ENCODE data around the gene METTL9.

Gene METTL9

GRCh38 chr16:21701271-21701670 lies 101.9 kb downstream of the METTL9 start:
- in situ Hi-C loops (cut with MboI; ENCODE audit: low sequenced_read_pairs), result loop anchor here (25.0 kb wide), 1 partner anchor 236 kb away; no protein-coding TSS in a partner anchor

GRCh38 chr16:21702276-21702675 lies 102.9 kb downstream of the METTL9 start:
- in situ Hi-C loops (cut with MboI; ENCODE audit: low sequenced_read_pairs), result loop anchor here (25.0 kb wide), 1 partner anchor 235 kb away; no protein-coding TSS in a partner anchor

- in situ Hi-C loops (cut with MboI; ENCODE audit: low sequenced_read_pairs), result loop anchor here (25.0 kb wide), 1 partner anchor 234 kb away; no protein-coding TSS in a partner anchor
Observed at GRCh38 chr16:21703156-21703555, 103.8 kb downstream of the METTL9 start.

GRCh38 chr16:21703589-21704174 lies 104.3 kb downstream of the METTL9 start:
- in situ Hi-C loops (cut with MboI; ENCODE audit: low sequenced_read_pairs), result loop anchor here (25.0 kb wide), 1 partner anchor 234 kb away; no protein-coding TSS in a partner anchor

GRCh38 chr16:21704266-21704665 lies 104.9 kb downstream of the METTL9 start:
- in situ Hi-C loops (cut with MboI; ENCODE audit: low sequenced_read_pairs), result loop anchor here (25.0 kb wide), 1 partner anchor 233 kb away; no protein-coding TSS in a partner anchor

GRCh38 chr16:21704733-21705132 lies 105.4 kb downstream of the METTL9 start:
- in situ Hi-C loops (cut with MboI; ENCODE audit: low sequenced_read_pairs), result loop anchor here (5.0 to 25.0 kb wide), 2 partner anchors 117 to 233 kb away; no protein-coding TSS in a partner anchor
